GM23338 (cell line): ENCODE results near the gene RELL2. TPM values are rescaled to one million over a fixed set of nuclear protein-coding genes. Genes with fewer than 3 reads are reported as not detected.

Experiments
- ATAC-seq: fragments of 200-7000 bp; cut with Tn5 transposase; 3 replicates; pipeline ENCODE4 v1.9.1; 2020
- DNase-seq: peaks from one replicate; pipeline ENCODE4 v3.0.0-alpha.2; 2015; ENCODE audit warnings: low spot score
- H2AFZ ChIP-seq: fragments of 200-600 bp; sonication (generic); 2 replicates; pipeline ENCODE4 v1.8.0; 2016; ENCODE audit warnings: antibody characterized with exemption, mild to moderate bottlenecking, moderate library complexity
- H3F3A ChIP-seq: fragments of 200-600 bp; sonication (generic); replicated peaks from 2 replicates; pipeline ENCODE4 v1.8.0; 2017; ENCODE audit warnings: antibody characterized with exemption, mixed run types, low read depth
- H3K27ac ChIP-seq: fragments of 200-600 bp; sonication (generic); 2 replicates; pipeline ENCODE4 v1.6.1; 2016; ENCODE audit warnings: low read depth
- H3K27me3 ChIP-seq: fragments of 200-600 bp; sonication (generic); 2 replicates; pipeline ENCODE4 v1.8.0; 2016; ENCODE audit warnings: mild to moderate bottlenecking, mixed run types, moderate library complexity; ENCODE audit not compliant: insufficient read depth
- H3K36me3 ChIP-seq: fragments of 200-600 bp; sonication (generic); 2 replicates; pipeline ENCODE4 v1.8.0; 2016; ENCODE audit warnings: mild to moderate bottlenecking; ENCODE audit not compliant: insufficient read depth
- H3K4me1 ChIP-seq: fragments of 200-600 bp; sonication (generic); 2 replicates; pipeline ENCODE4 v1.8.0; 2016; ENCODE audit warnings: mild to moderate bottlenecking, moderate library complexity; ENCODE audit not compliant: insufficient read depth
- H3K4me2 ChIP-seq: fragments of 200-600 bp; sonication (generic); 2 replicates; pipeline ENCODE4 v1.7.1; 2017; ENCODE audit warnings: mixed run types
- H3K4me3 ChIP-seq: fragments of 200-600 bp; sonication (generic); 2 replicates; pipeline ENCODE4 v1.6.1; 2016; ENCODE audit warnings: mixed run types
- H3K79me2 ChIP-seq: fragments of 200-600 bp; sonication (generic); replicated peaks from 2 replicates; pipeline ENCODE4 v1.8.0; 2017; ENCODE audit warnings: mild to moderate bottlenecking; ENCODE audit not compliant: insufficient read depth
- H3K9me2 ChIP-seq: fragments of 200-600 bp; sonication (generic); 2 replicates; pipeline ENCODE4 v1.8.0; 2017; ENCODE audit not compliant: insufficient read depth
- H4K20me1 ChIP-seq: fragments of 200-600 bp; sonication (generic); replicated peaks from 2 replicates; pipeline ENCODE4 v1.8.0; 2017; ENCODE audit warnings: mild to moderate bottlenecking; ENCODE audit not compliant: insufficient read depth
- H3K27ac Mint-ChIP-seq: 2 replicates; pipeline ENCODE4 v1.8.0; 2020; ENCODE audit warnings: inconsistent platforms, mild to moderate bottlenecking, moderate library complexity, mixed read lengths
- H3K27me3 Mint-ChIP-seq: 3 replicates; pipeline ENCODE4 v1.8.0; 2022; ENCODE audit warnings: low read depth, mild to moderate bottlenecking, moderate library complexity, mixed read lengths, inconsistent platforms; ENCODE audit not compliant: insufficient read depth, poor library complexity
- H3K36me3 Mint-ChIP-seq: 3 replicates; pipeline ENCODE4 v1.8.0; 2021; ENCODE audit warnings: low read depth, mild to moderate bottlenecking, inconsistent platforms, moderate library complexity, mixed read lengths
- H3K4me1 Mint-ChIP-seq: 3 replicates; pipeline ENCODE4 v1.8.0; 2020; ENCODE audit warnings: mild to moderate bottlenecking, inconsistent platforms, mixed read lengths
- H3K4me3 Mint-ChIP-seq: 3 replicates; pipeline ENCODE4 v1.8.0; 2021; ENCODE audit warnings: moderate library complexity, mild to moderate bottlenecking, inconsistent platforms, mixed read lengths
- H3K9me3 Mint-ChIP-seq: 3 replicates; pipeline ENCODE4 v1.8.0; 2020; ENCODE audit warnings: moderate library complexity, mild to moderate bottlenecking, inconsistent platforms, mixed read lengths
- CREB1 ChIP-seq: fragments of 250-450 bp; sonication (Bioruptor Pico); IDR thresholded peaks from 2 replicates; pipeline ENCODE4 v1.5.0; 2020; ENCODE audit warnings: low read depth, mild to moderate bottlenecking, moderate library complexity
- EZH2phosphoT487 ChIP-seq: fragments of 200-600 bp; sonication (generic); IDR thresholded peaks from one replicate; pipeline ENCODE4 v1.8.1; 2018; ENCODE audit warnings: antibody characterized with exemption; ENCODE audit not compliant: unreplicated experiment
- NANOG ChIP-seq: IDR thresholded peaks from 2 replicates; pipeline ENCODE4 v1.6.1; 2016; ENCODE audit warnings: antibody characterized with exemption, borderline replicate concordance
- POLR2AphosphoS5 ChIP-seq: IDR thresholded peaks from 2 replicates; pipeline ENCODE4 v1.6.1; 2016; ENCODE audit warnings: antibody characterized with exemption, low read depth
- STAT1 ChIP-seq: IDR thresholded peaks from one replicate; pipeline ENCODE4 v1.6.1; 2016; ENCODE audit warnings: antibody characterized with exemption; ENCODE audit not compliant: unreplicated experiment
- ZNF114 ChIP-seq: fragments of 250-450 bp; sonication (Bioruptor Pico); IDR thresholded peaks from 2 replicates; pipeline ENCODE4 v1.5.0; 2020; ENCODE audit warnings: mild to moderate bottlenecking, moderate library complexity
- polyA plus RNA-seq: library from polyadenylated mRNA; unstranded; fragments of >200 nt; fragmentation: Nextera tagmentation; extraction: Ambion mirVana; gene quantifications from 2 replicates; pipeline ENCODE4 v1.2.1, GENCODE V29; 2016
- total RNA-seq: library from RNA; depleted of rRNA; stranded (reverse); fragments of >200 nt; shearing (Covaris generic); gene quantifications from 2 replicates; pipeline ENCODE4 v1.2.3, GENCODE V29; 2014
- TF ChIP-seq, protein P1 (sequence below): IDR thresholded peaks from 2 replicates; pipeline ENCODE4 v1.6.1; 2016; ENCODE audit warnings: antibody characterized with exemption
- TF ChIP-seq, protein P2 (sequence below), 2 experiments: fragments of 200-600 bp in 1 of 2; sonication (generic) in 1 of 2; conservative IDR thresholded peaks; 2 replicates each; pipeline versions ENCODE4 v1.5.1 to v1.6.1; 2016 to 2017; ENCODE audit warnings: antibody characterized with exemption in 2 of 2, low read depth in 2 of 2, mild to moderate bottlenecking in 2 of 2, moderate library complexity in 1 of 2
- TF ChIP-seq, protein P3 (sequence below): fragments of 250-450 bp; sonication (Bioruptor Pico); IDR thresholded peaks from 2 replicates; pipeline ENCODE4 v1.5.0; 2020; ENCODE audit warnings: mild to moderate bottlenecking, moderate library complexity

The RELL2 gene
- total and polyA plus RNA-seq, 2 experiments from 2014 or later: 20.4 to 30.6 TPM

DNA sequence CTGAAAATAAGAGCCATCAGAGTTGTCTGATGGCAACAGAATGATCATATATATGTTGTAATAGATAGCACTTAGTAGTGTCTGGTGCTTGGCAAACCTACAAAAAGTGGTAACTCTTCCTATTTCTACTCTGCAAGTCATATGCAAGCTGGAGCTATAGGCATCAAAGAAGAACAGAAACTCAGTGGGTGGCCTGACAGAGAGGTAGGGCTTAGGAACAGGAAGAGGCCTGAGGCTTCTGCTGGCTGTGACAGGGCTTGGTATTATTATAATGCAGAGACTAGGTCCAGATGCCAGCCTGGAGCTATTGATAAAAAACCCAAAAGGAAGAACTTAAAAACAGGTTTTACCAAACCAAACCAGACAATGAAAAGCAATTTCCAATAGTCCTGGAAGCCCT lies 13.6 kb upstream of the RELL2 start:
- H3K4me2 ChIP-seq: peak overlapping the region; percentile 65
- H4K20me1 ChIP-seq: peaks cover 15% of the 10 kb centered on the region
- Mint-ChIP-seq H3K4me3 (no peak overlapping the region; the same call in 2 of the 3 replicates), H3K27me3 (peaks cover 6% of the 10 kb centered on the region), H3K9me3 (no peaks in the 10 kb centered on the region), H3K4me1 (peaks cover 11% of the 10 kb centered on the region), H3K36me3 (peaks cover 60% of the 10 kb centered on the region), H3K27ac (0 out of 2 replicates have a peak overlapping the region, but pooled peaks have one; percentile 59)
- no peaks in the 10 kb centered on the region for H3K79me2 ChIP-seq
- H3K4me1 ChIP-seq: peaks cover 18% of the 10 kb centered on the region; the same call in 1 of the 2 replicates
- no peak for ATAC-seq
- peak overlapping the region; percentile 78; the same call in 1 of the 2 replicates for H3K27ac ChIP-seq
- peaks cover 25% of the 10 kb centered on the region for H3K36me3 ChIP-seq
- H3F3A ChIP-seq: peaks cover 21% of the 10 kb centered on the region; the same call in 1 of the 2 replicates
- TF ChIP-seq, protein P1, sequence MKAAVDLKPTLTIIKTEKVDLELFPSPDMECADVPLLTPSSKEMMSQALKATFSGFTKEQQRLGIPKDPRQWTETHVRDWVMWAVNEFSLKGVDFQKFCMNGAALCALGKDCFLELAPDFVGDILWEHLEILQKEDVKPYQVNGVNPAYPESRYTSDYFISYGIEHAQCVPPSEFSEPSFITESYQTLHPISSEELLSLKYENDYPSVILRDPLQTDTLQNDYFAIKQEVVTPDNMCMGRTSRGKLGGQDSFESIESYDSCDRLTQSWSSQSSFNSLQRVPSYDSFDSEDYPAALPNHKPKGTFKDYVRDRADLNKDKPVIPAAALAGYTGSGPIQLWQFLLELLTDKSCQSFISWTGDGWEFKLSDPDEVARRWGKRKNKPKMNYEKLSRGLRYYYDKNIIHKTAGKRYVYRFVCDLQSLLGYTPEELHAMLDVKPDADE: no peak
- H3K9me2 ChIP-seq: no peaks in the 10 kb centered on the region
- no peak overlapping the region for H3K4me3 ChIP-seq
- H3K27me3 ChIP-seq: no peaks in the 10 kb centered on the region
- H2AFZ ChIP-seq: no peak overlapping the region
- DNase-seq: peak; percentile 34

DNA sequence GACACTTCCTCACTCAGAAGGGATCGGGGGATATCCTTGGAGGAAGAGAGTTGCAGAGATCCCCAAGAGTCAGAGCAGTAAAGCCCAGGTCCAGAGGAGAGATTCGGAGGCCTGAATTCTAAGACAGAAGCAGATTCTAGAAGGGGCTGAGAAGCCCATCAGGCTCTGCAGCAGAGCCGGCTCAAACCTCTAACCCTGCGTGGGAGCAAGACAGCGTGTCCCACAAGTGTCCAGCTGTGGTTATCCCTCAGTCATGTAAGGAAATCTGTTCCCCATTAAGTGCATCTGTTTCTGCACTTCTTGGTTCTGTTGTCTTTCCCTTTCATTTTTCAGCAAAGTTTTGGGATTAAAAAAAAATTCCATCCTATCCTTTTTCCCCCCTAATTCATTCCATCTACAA lies 13.2 kb upstream of the RELL2 start:
- H3K4me2 ChIP-seq: peak overlapping the region; percentile 65
- H3K27ac ChIP-seq: peak overlapping the region; percentile 78
- ATAC-seq: no peak
- Mint-ChIP-seq H3K9me3 (no peaks in the 10 kb centered on the region), H3K27me3 (peaks cover 3% of the 10 kb centered on the region), H3K4me3 (no peak overlapping the region; the same call in 2 of the 3 replicates), H3K4me1 (peaks cover 11% of the 10 kb centered on the region), H3K27ac (0 out of 2 replicates have a peak overlapping the region, but pooled peaks have one; percentile 59), H3K36me3 (peaks cover 59% of the 10 kb centered on the region)
- no peak overlapping the region for H2AFZ ChIP-seq
- peaks cover 25% of the 10 kb centered on the region for H3K36me3 ChIP-seq
- H4K20me1 ChIP-seq: peaks cover 15% of the 10 kb centered on the region
- no peak overlapping the region for H3K4me3 ChIP-seq
- H3K9me2 ChIP-seq: no peaks in the 10 kb centered on the region
- no peaks in the 10 kb centered on the region for H3K79me2 ChIP-seq
- H3F3A ChIP-seq: peaks cover 21% of the 10 kb centered on the region; the same call in 1 of the 2 replicates
- peaks cover 18% of the 10 kb centered on the region; the same call in 1 of the 2 replicates for H3K4me1 ChIP-seq
- no peaks in the 10 kb centered on the region for H3K27me3 ChIP-seq
- no peak for DNase-seq
- TF ChIP-seq, protein P1: no peak
- TF ChIP-seq ZNF114 (CRISPR knock-in tag) (no peak), CREB1 (CRISPR knock-in tag) (no peak), NANOG (no peak), STAT1 (no peak), EZH2phosphoT487 (no peak), POLR2AphosphoS5 (no peak)
- TF ChIP-seq, protein P2, sequence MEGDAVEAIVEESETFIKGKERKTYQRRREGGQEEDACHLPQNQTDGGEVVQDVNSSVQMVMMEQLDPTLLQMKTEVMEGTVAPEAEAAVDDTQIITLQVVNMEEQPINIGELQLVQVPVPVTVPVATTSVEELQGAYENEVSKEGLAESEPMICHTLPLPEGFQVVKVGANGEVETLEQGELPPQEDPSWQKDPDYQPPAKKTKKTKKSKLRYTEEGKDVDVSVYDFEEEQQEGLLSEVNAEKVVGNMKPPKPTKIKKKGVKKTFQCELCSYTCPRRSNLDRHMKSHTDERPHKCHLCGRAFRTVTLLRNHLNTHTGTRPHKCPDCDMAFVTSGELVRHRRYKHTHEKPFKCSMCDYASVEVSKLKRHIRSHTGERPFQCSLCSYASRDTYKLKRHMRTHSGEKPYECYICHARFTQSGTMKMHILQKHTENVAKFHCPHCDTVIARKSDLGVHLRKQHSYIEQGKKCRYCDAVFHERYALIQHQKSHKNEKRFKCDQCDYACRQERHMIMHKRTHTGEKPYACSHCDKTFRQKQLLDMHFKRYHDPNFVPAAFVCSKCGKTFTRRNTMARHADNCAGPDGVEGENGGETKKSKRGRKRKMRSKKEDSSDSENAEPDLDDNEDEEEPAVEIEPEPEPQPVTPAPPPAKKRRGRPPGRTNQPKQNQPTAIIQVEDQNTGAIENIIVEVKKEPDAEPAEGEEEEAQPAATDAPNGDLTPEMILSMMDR (conservative IDR thresholded peaks at IDR 0.05; ENCODE audit: low read depth in 2 of 2): no peak
- TF ChIP-seq, protein P3, sequence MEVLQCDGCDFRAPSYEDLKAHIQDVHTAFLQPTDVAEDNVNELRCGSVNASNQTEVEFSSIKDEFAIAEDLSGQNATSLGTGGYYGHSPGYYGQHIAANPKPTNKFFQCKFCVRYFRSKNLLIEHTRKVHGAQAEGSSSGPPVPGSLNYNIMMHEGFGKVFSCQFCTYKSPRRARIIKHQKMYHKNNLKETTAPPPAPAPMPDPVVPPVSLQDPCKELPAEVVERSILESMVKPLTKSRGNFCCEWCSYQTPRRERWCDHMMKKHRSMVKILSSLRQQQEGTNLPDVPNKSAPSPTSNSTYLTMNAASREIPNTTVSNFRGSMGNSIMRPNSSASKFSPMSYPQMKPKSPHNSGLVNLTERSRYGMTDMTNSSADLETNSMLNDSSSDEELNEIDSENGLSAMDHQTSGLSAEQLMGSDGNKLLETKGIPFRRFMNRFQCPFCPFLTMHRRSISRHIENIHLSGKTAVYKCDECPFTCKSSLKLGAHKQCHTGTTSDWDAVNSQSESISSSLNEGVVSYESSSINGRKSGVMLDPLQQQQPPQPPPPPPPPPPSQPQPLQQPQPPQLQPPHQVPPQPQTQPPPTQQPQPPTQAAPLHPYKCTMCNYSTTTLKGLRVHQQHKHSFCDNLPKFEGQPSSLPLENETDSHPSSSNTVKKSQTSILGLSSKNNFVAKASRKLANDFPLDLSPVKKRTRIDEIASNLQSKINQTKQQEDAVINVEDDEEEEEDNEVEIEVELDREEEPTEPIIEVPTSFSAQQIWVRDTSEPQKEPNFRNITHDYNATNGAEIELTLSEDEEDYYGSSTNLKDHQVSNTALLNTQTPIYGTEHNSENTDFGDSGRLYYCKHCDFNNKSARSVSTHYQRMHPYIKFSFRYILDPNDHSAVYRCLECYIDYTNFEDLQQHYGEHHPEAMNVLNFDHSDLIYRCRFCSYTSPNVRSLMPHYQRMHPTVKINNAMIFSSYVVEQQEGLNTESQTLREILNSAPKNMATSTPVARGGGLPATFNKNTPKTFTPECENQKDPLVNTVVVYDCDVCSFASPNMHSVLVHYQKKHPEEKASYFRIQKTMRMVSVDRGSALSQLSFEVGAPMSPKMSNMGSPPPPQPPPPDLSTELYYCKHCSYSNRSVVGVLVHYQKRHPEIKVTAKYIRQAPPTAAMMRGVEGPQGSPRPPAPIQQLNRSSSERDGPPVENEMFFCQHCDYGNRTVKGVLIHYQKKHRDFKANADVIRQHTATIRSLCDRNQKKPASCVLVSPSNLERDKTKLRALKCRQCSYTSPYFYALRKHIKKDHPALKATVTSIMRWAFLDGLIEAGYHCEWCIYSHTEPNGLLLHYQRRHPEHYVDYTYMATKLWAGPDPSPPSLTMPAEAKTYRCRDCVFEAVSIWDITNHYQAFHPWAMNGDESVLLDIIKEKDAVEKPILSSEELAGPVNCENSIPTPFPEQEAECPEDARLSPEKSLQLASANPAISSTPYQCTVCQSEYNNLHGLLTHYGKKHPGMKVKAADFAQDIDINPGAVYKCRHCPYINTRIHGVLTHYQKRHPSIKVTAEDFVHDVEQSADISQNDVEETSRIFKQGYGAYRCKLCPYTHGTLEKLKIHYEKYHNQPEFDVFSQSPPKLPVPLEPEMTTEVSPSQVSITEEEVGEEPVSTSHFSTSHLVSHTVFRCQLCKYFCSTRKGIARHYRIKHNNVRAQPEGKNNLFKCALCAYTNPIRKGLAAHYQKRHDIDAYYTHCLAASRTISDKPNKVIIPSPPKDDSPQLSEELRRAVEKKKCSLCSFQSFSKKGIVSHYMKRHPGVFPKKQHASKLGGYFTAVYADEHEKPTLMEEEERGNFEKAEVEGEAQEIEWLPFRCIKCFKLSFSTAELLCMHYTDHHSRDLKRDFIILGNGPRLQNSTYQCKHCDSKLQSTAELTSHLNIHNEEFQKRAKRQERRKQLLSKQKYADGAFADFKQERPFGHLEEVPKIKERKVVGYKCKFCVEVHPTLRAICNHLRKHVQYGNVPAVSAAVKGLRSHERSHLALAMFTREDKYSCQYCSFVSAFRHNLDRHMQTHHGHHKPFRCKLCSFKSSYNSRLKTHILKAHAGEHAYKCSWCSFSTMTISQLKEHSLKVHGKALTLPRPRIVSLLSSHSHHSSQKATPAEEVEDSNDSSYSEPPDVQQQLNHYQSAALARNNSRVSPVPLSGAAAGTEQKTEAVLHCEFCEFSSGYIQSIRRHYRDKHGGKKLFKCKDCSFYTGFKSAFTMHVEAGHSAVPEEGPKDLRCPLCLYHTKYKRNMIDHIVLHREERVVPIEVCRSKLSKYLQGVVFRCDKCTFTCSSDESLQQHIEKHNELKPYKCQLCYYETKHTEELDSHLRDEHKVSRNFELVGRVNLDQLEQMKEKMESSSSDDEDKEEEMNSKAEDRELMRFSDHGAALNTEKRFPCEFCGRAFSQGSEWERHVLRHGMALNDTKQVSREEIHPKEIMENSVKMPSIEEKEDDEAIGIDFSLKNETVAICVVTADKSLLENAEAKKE (CRISPR knock-in tag): no peak
